ENCODE results near the gene LYSMD1. TPM values are rescaled to one million over a fixed set of nuclear protein-coding genes. Genes with fewer than 3 reads are reported as not detected.

LYSMD1 gene
- polyA plus RNA-seq, 1 of the 3 experiments (the other 2 are of a cell fraction) = 4.5 TPM

- H3K4me3 ChIP-seq (ENCODE audit: low read depth in 2 of 2, low read length in 1 of 2) = no peak overlapping the region
- ChIA-PET POLR2A (interaction anchor here (1.2 kb wide), 1 partner anchor 83 kb away, joined by 3 read pairs; the partner anchor contains the start of gene MLLT11), CTCF (interaction anchor here (0.8 to 6.8 kb wide), 5 partner anchors 13 to 118 kb away, joined by 3 to 40 read pairs (median 4); partner anchors contain the start of genes MLLT11 and TNFAIP8L2)
- H3K79me2 ChIP-seq (ENCODE audit: insufficient read depth) = no peaks in the 10 kb centered on the region
- no peaks in the 10 kb centered on the region for H3F3A ChIP-seq (replicated peaks; ENCODE audit: insufficient read depth)
- H3K9me3 ChIP-seq = no peaks in the 10 kb centered on the region
- no peak overlapping the region for H3K4me2 ChIP-seq
- no peaks in the 10 kb centered on the region for H3K9me2 ChIP-seq
- H4K20me1 ChIP-seq (ENCODE audit: insufficient read depth) = no peaks in the 10 kb centered on the region
- DNase-seq = peak; percentile 16
- TF ChIP-seq FOSL2 (IDR thresholded peaks at IDR 0.05; ENCODE audit: borderline replicate concordance, low read depth) (no peak), SMC3 (IDR thresholded peaks at IDR 0.05; ENCODE audit: low read depth, low read length) (no peak), FOXM1 (IDR thresholded peaks at IDR 0.05; ENCODE audit: low read depth) (no peak), POLR2AphosphoS5 (IDR thresholded peaks at IDR 0.05; ENCODE audit: low read depth, low read length) (no peak), RXRA (IDR thresholded peaks at IDR 0.05; ENCODE audit: borderline replicate concordance, low read depth) (no peak), SIN3A (IDR thresholded peaks at IDR 0.05; ENCODE audit: borderline replicate concordance, low read depth, low read length) (no peak), GABPA (IDR thresholded peaks at IDR 0.05; ENCODE audit: low read depth) (no peak), CHD2 (IDR thresholded peaks at IDR 0.05; ENCODE audit: low read length, partially characterized antibody) (no peak), NRF1 (IDR thresholded peaks at IDR 0.05; ENCODE audit: low read depth, low read length) (no peak), TEAD4 (IDR thresholded peaks at IDR 0.05; ENCODE audit: borderline replicate concordance, insufficient read depth) (no peak), ELF1 (IDR thresholded peaks at IDR 0.05) (no peak)
- TF ChIP-seq, protein P1, sequence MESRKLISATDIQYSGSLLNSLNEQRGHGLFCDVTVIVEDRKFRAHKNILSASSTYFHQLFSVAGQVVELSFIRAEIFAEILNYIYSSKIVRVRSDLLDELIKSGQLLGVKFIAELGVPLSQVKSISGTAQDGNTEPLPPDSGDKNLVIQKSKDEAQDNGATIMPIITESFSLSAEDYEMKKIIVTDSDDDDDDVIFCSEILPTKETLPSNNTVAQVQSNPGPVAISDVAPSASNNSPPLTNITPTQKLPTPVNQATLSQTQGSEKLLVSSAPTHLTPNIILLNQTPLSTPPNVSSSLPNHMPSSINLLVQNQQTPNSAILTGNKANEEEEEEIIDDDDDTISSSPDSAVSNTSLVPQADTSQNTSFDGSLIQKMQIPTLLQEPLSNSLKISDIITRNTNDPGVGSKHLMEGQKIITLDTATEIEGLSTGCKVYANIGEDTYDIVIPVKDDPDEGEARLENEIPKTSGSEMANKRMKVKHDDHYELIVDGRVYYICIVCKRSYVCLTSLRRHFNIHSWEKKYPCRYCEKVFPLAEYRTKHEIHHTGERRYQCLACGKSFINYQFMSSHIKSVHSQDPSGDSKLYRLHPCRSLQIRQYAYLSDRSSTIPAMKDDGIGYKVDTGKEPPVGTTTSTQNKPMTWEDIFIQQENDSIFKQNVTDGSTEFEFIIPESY (IDR thresholded peaks at IDR 0.05; ENCODE audit: borderline replicate concordance, low read depth) = no peak
- TF ChIP-seq, protein P2, sequence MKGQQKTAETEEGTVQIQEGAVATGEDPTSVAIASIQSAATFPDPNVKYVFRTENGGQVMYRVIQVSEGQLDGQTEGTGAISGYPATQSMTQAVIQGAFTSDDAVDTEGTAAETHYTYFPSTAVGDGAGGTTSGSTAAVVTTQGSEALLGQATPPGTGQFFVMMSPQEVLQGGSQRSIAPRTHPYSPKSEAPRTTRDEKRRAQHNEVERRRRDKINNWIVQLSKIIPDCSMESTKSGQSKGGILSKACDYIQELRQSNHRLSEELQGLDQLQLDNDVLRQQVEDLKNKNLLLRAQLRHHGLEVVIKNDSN (IDR thresholded peaks at IDR 0.05; ENCODE audit: borderline replicate concordance, low read depth) = no peak
- TF ChIP-seq, protein P3, sequence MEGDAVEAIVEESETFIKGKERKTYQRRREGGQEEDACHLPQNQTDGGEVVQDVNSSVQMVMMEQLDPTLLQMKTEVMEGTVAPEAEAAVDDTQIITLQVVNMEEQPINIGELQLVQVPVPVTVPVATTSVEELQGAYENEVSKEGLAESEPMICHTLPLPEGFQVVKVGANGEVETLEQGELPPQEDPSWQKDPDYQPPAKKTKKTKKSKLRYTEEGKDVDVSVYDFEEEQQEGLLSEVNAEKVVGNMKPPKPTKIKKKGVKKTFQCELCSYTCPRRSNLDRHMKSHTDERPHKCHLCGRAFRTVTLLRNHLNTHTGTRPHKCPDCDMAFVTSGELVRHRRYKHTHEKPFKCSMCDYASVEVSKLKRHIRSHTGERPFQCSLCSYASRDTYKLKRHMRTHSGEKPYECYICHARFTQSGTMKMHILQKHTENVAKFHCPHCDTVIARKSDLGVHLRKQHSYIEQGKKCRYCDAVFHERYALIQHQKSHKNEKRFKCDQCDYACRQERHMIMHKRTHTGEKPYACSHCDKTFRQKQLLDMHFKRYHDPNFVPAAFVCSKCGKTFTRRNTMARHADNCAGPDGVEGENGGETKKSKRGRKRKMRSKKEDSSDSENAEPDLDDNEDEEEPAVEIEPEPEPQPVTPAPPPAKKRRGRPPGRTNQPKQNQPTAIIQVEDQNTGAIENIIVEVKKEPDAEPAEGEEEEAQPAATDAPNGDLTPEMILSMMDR (IDR thresholded peaks at IDR 0.05) = no peak
- TF ChIP-seq, protein P4, sequence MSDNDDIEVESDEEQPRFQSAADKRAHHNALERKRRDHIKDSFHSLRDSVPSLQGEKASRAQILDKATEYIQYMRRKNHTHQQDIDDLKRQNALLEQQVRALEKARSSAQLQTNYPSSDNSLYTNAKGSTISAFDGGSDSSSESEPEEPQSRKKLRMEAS (IDR thresholded peaks at IDR 0.05; ENCODE audit: low read depth) = no peak
- H3K27me3 ChIP-seq (ENCODE audit: insufficient read depth) = no peaks in the 10 kb centered on the region
- H3K27ac ChIP-seq (ENCODE audit: low read depth in 2 of 2, low read length in 1 of 2) = no peak overlapping the region
- 68% methylated on average over 5 of the region's 5 CpGs for WGBS (ENCODE audit: low lambda C conversion rate)
- H3K36me3 ChIP-seq (replicated peaks in 1 of 2; ENCODE audit: control insufficient read depth in 1 of 2, insufficient read depth in 2 of 2, low read length in 1 of 2) = no peaks in the 10 kb centered on the region
- H3K9ac ChIP-seq = no peak overlapping the region
- H2AFZ ChIP-seq (ENCODE audit: low read depth) = no peak overlapping the region
- peaks cover 0 to 21% of the 10 kb centered on the region in 2 experiments; a peak in 1 of 4 replicates for H3K4me1 ChIP-seq (ENCODE audit: control insufficient read depth in 1 of 2, insufficient read depth in 2 of 2, low read depth in 1 of 2, low read length in 1 of 2)
Observed at GRCh38 chr1:151142411-151143056, 23.2 kb downstream of the LYSMD1 start.
